Endothelial cell of umbilical vein (primary cell): ENCODE measurements around the gene EEFSEC.

Experiments used
- CTCF ChIP-seq, 2 donors: IDR thresholded peaks; 1 replicate in 1 of 2; 2 replicates in 1 of 2; pipeline ENCODE4 v1.5.1; 2011; ENCODE audit warnings: low read length in 2 of 2, mild to moderate bottlenecking in 2 of 2, moderate library complexity in 2 of 2, control low read depth in 1 of 2, inconsistent platforms in 1 of 2, low read depth in 1 of 2; ENCODE audit not compliant: insufficient read depth in 1 of 2; ENCODE audit errors: extremely low read depth in 1 of 2
- EZH2 ChIP-seq: IDR thresholded peaks from 2 replicates; pipeline ENCODE4 v1.6.1; 2012; ENCODE audit warnings: borderline replicate concordance, low read depth, mild to moderate bottlenecking, moderate library complexity, low read length, inconsistent platforms; ENCODE audit not compliant: severe bottlenecking
- MYC ChIP-seq: IDR thresholded peaks from one replicate; pipeline ENCODE4 v1.6.1; 2011; ENCODE audit warnings: mild to moderate bottlenecking, low read depth, low read length
- POLR2A ChIP-seq: IDR thresholded peaks from 2 replicates; pipeline ENCODE4 v1.6.1; 2012; ENCODE audit warnings: low read depth, mild to moderate bottlenecking, control low read depth, low read length
- POLR2AphosphoS5 ChIP-seq: IDR thresholded peaks from 2 replicates; pipeline ENCODE4 v1.6.1; 2012; ENCODE audit warnings: low read depth, mild to moderate bottlenecking, control low read depth, low read length, moderate library complexity; ENCODE audit not compliant: insufficient read depth

- TF ChIP-seq POLR2AphosphoS5 (no peak), CTCF (IDR thresholded peaks at IDR 0.05; ENCODE audit: extremely low read depth in 1 of 2, insufficient read depth in 1 of 2, low read depth in 1 of 2, low read length in 2 of 2) (no peak), EZH2 (no peak), POLR2A (no peak), MYC (no peak)
These were observed 270.4 kb downstream of the EEFSEC start for GRCh38 chr3:128423525-128424147.
